Raji (cell line): ENCODE measurements around the gene PTPRN.

Experiments used
- POLR2A ChIP-seq: IDR thresholded peaks from 2 replicates; pipeline ENCODE4 v1.6.1; 2011; ENCODE audit warnings: low read depth, low read length, control low read depth; ENCODE audit not compliant: insufficient read depth

Gene PTPRN

GRCh38 chr2:219271021-219271420 lies 38.2 kb downstream of the PTPRN start:
- TF ChIP-seq POLR2A, result no peak

GRCh38 chr2:219270055-219270372 lies 39.2 kb downstream of the PTPRN start:
- TF ChIP-seq POLR2A, result no peak

- TF ChIP-seq POLR2A, result no peak
Observed at GRCh38 chr2:219269362-219270054, 39.7 kb downstream of the PTPRN start.

GRCh38 chr2:219268294-219268693 lies 40.9 kb downstream of the PTPRN start:
- no peak for TF ChIP-seq POLR2A

GRCh38 chr2:219266886-219267285 lies 42.3 kb downstream of the PTPRN start:
- no peak for TF ChIP-seq POLR2A

- TF ChIP-seq POLR2A, result no peak
Observed at GRCh38 chr2:219266232-219266631, 43.0 kb downstream of the PTPRN start.

- TF ChIP-seq POLR2A, result no peak
Observed at GRCh38 chr2:219261024-219261855, 48.0 kb downstream of the PTPRN start.

GRCh38 chr2:219254590-219255201 lies 54.5 kb downstream of the PTPRN start:
- TF ChIP-seq POLR2A, result no peak

GRCh38 chr2:219253753-219254589 lies 55.2 kb downstream of the PTPRN start, which contains the start of gene TUBA4A:
Gene TUBA4A (minus strand): TSS chr2:219253918. CDS start chr2:219253858, 60 bp downstream.
- peak; percentile 99 for TF ChIP-seq POLR2A

- no peak; the same call in 1 of the 2 replicates for TF ChIP-seq POLR2A
Observed at GRCh38 chr2:219252900-219253752, 56.1 kb downstream of the PTPRN start, which contains the start of gene TUBA4B. Gene TUBA4B (plus strand): TSS chr2:219253243. CDS start chr2:219253408, 165 bp downstream.

GRCh38 chr2:219252570-219252899 lies 56.7 kb downstream of the PTPRN start:
- no peak for TF ChIP-seq POLR2A

- TF ChIP-seq POLR2A, result no peak
Observed at GRCh38 chr2:219252084-219252483, 57.1 kb downstream of the PTPRN start.

GRCh38 chr2:219251656-219252055 lies 57.5 kb downstream of the PTPRN start:
- TF ChIP-seq POLR2A, result no peak
